HepG2 (cell line): ENCODE results near the gene OR52A1. TPM values are rescaled to one million over a fixed set of nuclear protein-coding genes. Genes with fewer than 3 reads are reported as not detected.

ENCODE experiments used
- ATAC-seq: fragments of 200-7000 bp; cut with Tn5 transposase; 3 replicates; pipeline ENCODE4 v1.9.1; 2020; ENCODE audit warnings: mild to moderate bottlenecking, moderate library complexity
- BruUV-seq: library from RNA; stranded (reverse); fragments of 400-500 nt; replicated peaks from 2 replicates; lab custom pipeline; 2021; lab: Mats Ljungman, UMichigan
- CTCF ChIA-PET: fragments of 300-600 bp; formaldehyde crosslinking; extraction: SDS; loops from one replicate; lab custom pipeline; 2021; ENCODE audit warnings: low total read pairs, inconsistent platforms, low intra/inter-chr PET ratio; lab: Yijun Ruan, JAX
- POLR2A ChIA-PET: fragments of 350-600 bp; sonication (Branson Sonifier 250); formaldehyde crosslinking; loops from one replicate; lab custom pipeline; 2020; ENCODE audit warnings: antibody characterized with exemption, inconsistent platforms; lab: Yijun Ruan, JAX
- DNase-seq: peaks from one replicate; pipeline ENCODE4 v3.0.0-alpha.2; 2015; ENCODE audit warnings: low spot score
- FAIRE-seq: peaks from 3 replicates; lab custom pipeline; 2011; peaks lifted over from hg19 to GRCh38; lab: Jason Lieb, UNC
- H2AFZ ChIP-seq: one replicate; pipeline ENCODE4 v1.6.1; 2011; ENCODE audit warnings: low read length, inconsistent platforms
- H3K27ac ChIP-seq: fragments of 300-600 bp; 3 replicates; pipeline ENCODE4 v1.8.0; 2011; ENCODE audit warnings: mixed run types, mild to moderate bottlenecking, mixed read lengths, low read length, inconsistent platforms; ENCODE audit not compliant: insufficient read depth; ENCODE audit errors: extremely low read length
- H3K27me3 ChIP-seq, 2 experiments: fragments of 200-600 bp in 1 of 2; 2 replicates in 1 of 2; 3 replicates in 1 of 2; pipeline versions ENCODE4 v1.6.0 to v1.8.0; 2011; ENCODE audit warnings: low read length in 2 of 2, mild to moderate bottlenecking in 2 of 2, moderate library complexity in 2 of 2, inconsistent platforms in 1 of 2; ENCODE audit not compliant: insufficient read depth in 2 of 2, control insufficient read depth in 1 of 2
- H3K36me3 ChIP-seq, 2 experiments: fragments of 200-600 bp in 1 of 2; replicated peaks in 1 of 2; 2 replicates in 1 of 2; 3 replicates in 1 of 2; pipeline versions ENCODE4 v1.5.1 to v1.8.0; 2011; ENCODE audit warnings: low read length in 2 of 2, inconsistent platforms in 1 of 2; ENCODE audit not compliant: insufficient read depth in 2 of 2, control insufficient read depth in 1 of 2
- H3K4me1 ChIP-seq: 2 replicates; pipeline ENCODE4 v1.5.1; 2012; ENCODE audit warnings: low read length, inconsistent platforms; ENCODE audit not compliant: insufficient read depth
- H3K4me2 ChIP-seq: 2 replicates; pipeline ENCODE4 v1.6.0; 2011; ENCODE audit warnings: low read depth, low read length, inconsistent platforms
- H3K4me3 ChIP-seq, 3 experiments: fragments of 200-600 bp in 1 of 3; sonication (generic), shearing (Covaris generic) in 1 of 3; replicated peaks in 1 of 3; 2 replicates each; pipeline ENCODE4 v1.5.1; 2011 to 2016; ENCODE audit warnings: low read length in 3 of 3, inconsistent platforms in 2 of 3, low read depth in 2 of 3, mild to moderate bottlenecking in 2 of 3, control low read depth in 1 of 3, mixed read lengths in 1 of 3; ENCODE audit not compliant: insufficient read depth in 1 of 3
- H3K79me2 ChIP-seq: one replicate; pipeline ENCODE4 v1.6.1; 2011; ENCODE audit warnings: low read length, inconsistent platforms; ENCODE audit not compliant: insufficient read depth
- H3K9ac ChIP-seq: 2 replicates; pipeline ENCODE4 v1.6.0; 2011; ENCODE audit warnings: mild to moderate bottlenecking, low read depth, low read length, inconsistent platforms; ENCODE audit not compliant: insufficient read depth
- H3K9me3 ChIP-seq: 2 replicates; pipeline ENCODE4 v1.5.1; 2012; ENCODE audit warnings: mild to moderate bottlenecking, low read length
- H4K20me1 ChIP-seq: 2 replicates; pipeline ENCODE4 v1.6.0; 2011; ENCODE audit warnings: inconsistent platforms, mild to moderate bottlenecking, low read length, moderate library complexity; ENCODE audit not compliant: insufficient read depth
- ELF4 ChIP-seq: sonication (generic); formaldehyde crosslinking; IDR thresholded peaks from 2 replicates; pipeline ENCODE4 v1.5.0; 2020; ENCODE audit warnings: missing genetic modification reagents, mild to moderate bottlenecking, moderate library complexity, borderline replicate concordance
- KLF9 ChIP-seq: IDR thresholded peaks from 2 replicates; pipeline ENCODE4 v1.6.1; 2016; ENCODE audit warnings: low read depth
- MXD4 ChIP-seq: IDR thresholded peaks from 2 replicates; pipeline ENCODE4 v1.6.1; 2016; ENCODE audit warnings: mild to moderate bottlenecking, missing biosample characterization, missing genetic modification reagents
- NR3C1 ChIP-seq: sonication (generic); formaldehyde crosslinking; IDR thresholded peaks from 2 replicates; pipeline ENCODE4 v1.4.0; 2020; ENCODE audit warnings: missing genetic modification reagents
- PHF8 ChIP-seq: sonication (generic); formaldehyde crosslinking; IDR thresholded peaks from 2 replicates; pipeline ENCODE4 v1.5.0; 2020; ENCODE audit warnings: missing genetic modification reagents
- PRDM15 ChIP-seq: sonication (generic); formaldehyde crosslinking; IDR thresholded peaks from 2 replicates; pipeline ENCODE4 v1.4.0; 2020; ENCODE audit warnings: missing genetic modification reagents
- RXRB ChIP-seq: IDR thresholded peaks from 2 replicates; pipeline ENCODE4 v1.6.1; 2016; ENCODE audit warnings: borderline replicate concordance, missing genetic modification reagents, missing compliant biosample characterization
- ZBTB2 ChIP-seq: sonication (generic); formaldehyde crosslinking; IDR thresholded peaks from 2 replicates; pipeline ENCODE4 v1.8.0; 2022; ENCODE audit warnings: low read depth, missing genetic modification reagents
- ZNF121 ChIP-seq: sonication (generic); formaldehyde crosslinking; IDR thresholded peaks from 2 replicates; pipeline ENCODE4 v1.5.0; 2020; ENCODE audit warnings: mild to moderate bottlenecking, missing genetic modification reagents
- ZNF33B ChIP-seq: sonication (generic); formaldehyde crosslinking; IDR thresholded peaks from 2 replicates; pipeline ENCODE4 v1.5.1; 2020; ENCODE audit warnings: mild to moderate bottlenecking, missing genetic modification reagents
- WGBS: methylation state at CpG from one replicate; pipeline ENCODE4 v1.1.6; 2017; ENCODE audit warnings: low lambda C conversion rate; 5-methylcytosine and 5-hydroxymethylcytosine counted together
- in situ Hi-C: cut with HindIII; loops from 2 replicates; pipeline ENCODE4 v1.10.0; 2017; ENCODE audit warnings: low pct_unique_long_range_greater_than_20kb; ENCODE audit not compliant: extremely low pct_ligation_motif_present
- intact Hi-C: fragments of 100-400 bp; cut with micrococcal nuclease; formaldehyde crosslinking; loops from one replicate; pipeline ENCODE4 v1.10.0; 2022; ENCODE audit not compliant: unreplicated experiment
- polyA plus RNA-seq, 8 experiments: library from polyadenylated mRNA; depleted of rRNA in 3 of 8; stranded (reverse) in 7 of 8; unstranded in 1 of 8; fragments of >200 nt; fragmentation: Illumina TruSeq in 4 of 8; extraction: Trizol in 4 of 8; gene quantifications; 2 replicates each; pipeline versions ENCODE4 v1.2.1 to v1.2.3, GENCODE V29; 2011 to 2016; ENCODE audit warnings: low read depth in 4 of 8, missing spikeins in 1 of 8, mixed read lengths in 1 of 8; ENCODE audit not compliant: insufficient read depth in 1 of 8
- total RNA-seq, 5 experiments: library from RNA; depleted of rRNA; stranded (reverse); fragments of >200 nt; fragmentation: Illumina TruSeq; extraction: Trizol; gene quantifications; 2 replicates each; pipeline ENCODE4 v1.2.3, GENCODE V29; 2016; ENCODE audit warnings: low read depth in 1 of 5

OR52A1 gene
- total and polyA plus RNA-seq, 2 of the 13 experiments (the other 11 are each of a cell fraction or from before 2014, with no cell fraction given): not detected

GRCh38 chr11:5159806-5160205 is 5.2 kb upstream of the OR52A1 start:
- H3K9ac ChIP-seq: no peak overlapping the region
- CTCF ChIA-PET: no interaction called here
- H2AFZ ChIP-seq: no peak overlapping the region
- H3K27me3 ChIP-seq: no peaks in the 10 kb centered on the region
- H3K4me3 ChIP-seq: no peak overlapping the region
- no peaks in the 10 kb centered on the region for H3K79me2 ChIP-seq
- no peaks in the 10 kb centered on the region for H3K36me3 ChIP-seq
- ATAC-seq (no peak), FAIRE-seq (no peak), DNase-seq (no peak)
- no peak overlapping the region for H3K27ac ChIP-seq
- no peaks in the 10 kb centered on the region for H4K20me1 ChIP-seq
- in situ Hi-C loops: no loop called here
- POLR2A ChIA-PET: no interaction called here
- no peaks in the 10 kb centered on the region for H3K4me1 ChIP-seq
- H3K4me2 ChIP-seq: no peak overlapping the region
- no peaks in the 10 kb centered on the region for H3K9me3 ChIP-seq
- BruUV-seq: no TSS peak
- intact Hi-C loops: no loop called here
- TF ChIP-seq NR3C1 (CRISPR knock-in tag) (no peak), ZNF121 (CRISPR knock-in tag) (no peak), RXRB (CRISPR knock-in tag) (no peak), MXD4 (CRISPR knock-in tag) (no peak), PHF8 (CRISPR knock-in tag) (no peak), ELF4 (no peak), KLF9 (no peak)

- ATAC-seq: no peak
- BruUV-seq: no TSS peak
- Histone ChIP-seq H3K9me3 (no peaks in the 10 kb centered on the region), H3K79me2 (no peaks in the 10 kb centered on the region), H3K4me2 (no peak overlapping the region), H3K9ac (no peak overlapping the region), H3K27me3 (no peaks in the 10 kb centered on the region; a peak in 1 of 5 replicates), H4K20me1 (no peaks in the 10 kb centered on the region), H3K4me1 (no peaks in the 10 kb centered on the region), H3K36me3 (no peaks in the 10 kb centered on the region), H2AFZ (no peak overlapping the region), H3K4me3 (no peak overlapping the region), H3K27ac (no peak overlapping the region)
- ChIA-PET POLR2A (no interaction called here), CTCF (no interaction called here)
- no peak for DNase-seq
- no peak for FAIRE-seq
- 3% methylated on average over 3 of the region's 3 CpGs for WGBS
- in situ Hi-C loops: no loop called here
- intact Hi-C loops: no loop called here
- TF ChIP-seq ZNF33B (CRISPR knock-in tag): no peak
- TF ChIP-seq PRDM15 (CRISPR knock-in tag): no peak
- TF ChIP-seq ZBTB2 (CRISPR knock-in tag): no peak
Observed at GRCh38 chr11:5153574-5154431, 754 bp downstream of the OR52A1 start.
